HG03460 (cell line): ENCODE measurements around the gene PSAPL1.

Source experiments
- ATAC-seq: cut with Tn5 transposase; IDR thresholded peaks from one replicate; pipeline ENCODE4 v1.9.1; 2021; ENCODE audit not compliant: unreplicated experiment

PSAPL1 gene

GRCh38 chr4:7419961-7420660, 14.6 kb downstream of the PSAPL1 start:
- ATAC-seq = no peak

- ATAC-seq = no peak
These were observed 16.4 kb downstream of the PSAPL1 start for GRCh38 chr4:7418131-7418943.

- no peak for ATAC-seq
These were observed 17.1 kb downstream of the PSAPL1 start for GRCh38 chr4:7417639-7418038.

- no peak for ATAC-seq
These were observed 17.8 kb downstream of the PSAPL1 start for GRCh38 chr4:7416745-7417432.

GRCh38 chr4:7415927-7416686, 18.6 kb downstream of the PSAPL1 start:
- no peak for ATAC-seq

- ATAC-seq = no peak
These were observed 19.8 kb downstream of the PSAPL1 start for GRCh38 chr4:7414736-7415510.

GRCh38 chr4:7414046-7414445, 20.7 kb downstream of the PSAPL1 start:
- ATAC-seq = no peak

- ATAC-seq = no peak
These were observed 22.2 kb downstream of the PSAPL1 start for GRCh38 chr4:7412554-7412912.

- no peak for ATAC-seq
These were observed 22.7 kb downstream of the PSAPL1 start for GRCh38 chr4:7411896-7412553.

GRCh38 chr4:7411491-7411890, 23.2 kb downstream of the PSAPL1 start:
- ATAC-seq = no peak

- no peak for ATAC-seq
These were observed 24.3 kb downstream of the PSAPL1 start for GRCh38 chr4:7410446-7410845.

- no peak for ATAC-seq
These were observed 26.6 kb downstream of the PSAPL1 start for GRCh38 chr4:7408166-7408565.

- ATAC-seq = no peak
These were observed 31.7 kb downstream of the PSAPL1 start for GRCh38 chr4:7403001-7403400.

GRCh38 chr4:7402526-7402925, 32.2 kb downstream of the PSAPL1 start:
- no peak for ATAC-seq

- ATAC-seq = no peak
These were observed 33.9 kb downstream of the PSAPL1 start for GRCh38 chr4:7400671-7401298.

- no peak for ATAC-seq
These were observed 35.1 kb downstream of the PSAPL1 start for GRCh38 chr4:7399440-7400234.

GRCh38 chr4:7398788-7399439, 35.8 kb downstream of the PSAPL1 start:
- no peak for ATAC-seq

- no peak for ATAC-seq
These were observed 36.7 kb downstream of the PSAPL1 start for GRCh38 chr4:7398104-7398423.
